GM18505 (cell line): ENCODE data around the gene LPCAT3.

ENCODE experiments used
- ATAC-seq: cut with Tn5 transposase; IDR thresholded peaks from one replicate; pipeline ENCODE4 v1.9.1; 2021; ENCODE audit not compliant: unreplicated experiment
- POLR2A ChIP-seq: IDR thresholded peaks from 4 replicates; pipeline ENCODE4 v1.6.1; 2011; ENCODE audit warnings: borderline replicate concordance; ENCODE audit not compliant: insufficient read depth, insufficient read length; ENCODE audit errors: extremely low read depth

Gene LPCAT3

DNA sequence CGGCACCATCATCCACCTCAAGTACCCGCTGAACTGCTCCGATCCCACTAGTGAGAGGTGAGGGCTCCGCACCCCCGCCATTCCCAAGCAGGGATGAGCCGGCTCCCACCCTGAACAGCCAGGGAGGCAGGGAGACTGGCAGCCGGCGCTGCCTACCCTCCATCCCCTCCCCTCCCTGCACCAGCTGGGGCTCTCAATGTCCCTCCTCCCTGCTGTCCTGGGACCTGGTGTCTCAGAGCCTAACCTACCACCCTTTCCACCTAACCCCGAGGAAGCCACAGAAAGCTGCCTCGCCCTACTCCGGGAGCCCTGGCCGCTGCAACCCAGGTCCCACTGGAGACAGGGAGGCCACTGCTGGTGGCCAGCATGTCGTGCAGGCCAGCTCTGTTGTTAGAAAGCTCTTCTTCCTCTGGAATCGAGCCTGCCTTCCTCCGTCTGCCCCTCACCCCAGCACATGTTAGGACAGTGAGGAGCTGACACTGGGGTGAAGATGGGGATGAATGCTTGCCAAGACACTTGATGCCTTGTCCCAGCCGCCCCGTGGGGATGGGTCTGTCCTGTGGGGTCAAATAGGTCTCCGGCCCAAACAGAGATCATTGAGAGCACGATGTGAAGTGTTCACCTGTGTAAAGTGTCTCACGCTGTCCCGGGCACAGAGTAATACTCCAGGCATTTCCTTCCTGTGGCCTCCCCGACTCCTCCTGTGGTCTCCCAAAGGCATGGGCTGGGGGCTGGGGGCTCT lies 66.0 kb downstream of the LPCAT3 start:
- no peak for ATAC-seq
- no peak for TF ChIP-seq POLR2A

DNA sequence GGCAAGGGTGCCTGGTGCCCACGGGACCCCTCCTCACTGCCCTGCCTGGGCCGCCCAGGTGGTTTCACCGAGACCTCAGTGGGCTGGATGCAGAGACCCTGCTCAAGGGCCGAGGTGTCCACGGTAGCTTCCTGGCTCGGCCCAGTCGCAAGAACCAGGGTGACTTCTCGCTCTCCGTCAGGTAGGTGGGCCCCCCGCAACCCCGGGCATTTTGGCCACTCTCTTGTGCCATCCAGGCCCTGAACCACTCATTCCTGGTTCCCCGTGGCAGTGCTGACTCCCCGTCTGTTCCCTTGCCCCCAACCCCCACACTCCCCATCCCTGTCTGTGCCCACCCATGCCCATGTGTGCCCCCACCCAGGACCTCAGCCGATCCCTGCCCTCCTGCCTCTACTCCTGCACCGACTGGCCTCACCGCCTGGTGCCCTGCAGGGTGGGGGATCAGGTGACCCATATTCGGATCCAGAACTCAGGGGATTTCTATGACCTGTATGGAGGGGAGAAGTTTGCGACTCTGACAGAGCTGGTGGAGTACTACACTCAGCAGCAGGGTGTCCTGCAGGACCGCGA lies 66.6 kb downstream of the LPCAT3 start:
- ATAC-seq, result no peak
- peak; percentile 8 for TF ChIP-seq POLR2A

- TF ChIP-seq POLR2A, result peak; percentile 98
- no peak for ATAC-seq
Measured at GRCh38 chr12:6950811-6951540, 67.3 kb downstream of the LPCAT3 start, which contains the start of gene PTPN6. Gene PTPN6 (plus strand): TSS chr12:6951356. CDS start chr12:6951513, 157 bp downstream.

DNA sequence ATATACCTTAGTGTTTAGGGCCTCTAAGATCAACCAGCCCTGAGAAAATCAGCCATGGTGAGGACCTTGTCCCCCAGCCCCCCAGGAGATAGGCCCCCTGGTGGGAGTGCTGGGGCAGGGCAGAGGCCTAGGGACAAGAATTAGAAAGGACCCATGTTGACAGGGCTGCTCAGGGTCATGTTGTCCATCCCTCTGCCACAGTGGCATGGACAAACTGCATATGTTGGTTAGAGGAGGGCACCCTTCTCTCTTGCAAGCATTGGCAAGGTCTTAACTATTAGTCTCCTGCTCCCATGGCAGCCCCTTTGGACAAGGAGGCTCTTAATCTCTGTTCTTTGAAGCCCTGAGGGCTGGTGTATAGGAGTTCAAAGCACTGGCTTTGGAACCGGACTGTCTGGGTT lies 67.9 kb downstream of the LPCAT3 start:
- no peak for TF ChIP-seq POLR2A
- no peak for ATAC-seq

GRCh38 chr12:6948873-6949594 lies 69.2 kb downstream of the LPCAT3 start:
- ATAC-seq, result no peak
- peak; percentile 33 for TF ChIP-seq POLR2A

GRCh38 chr12:6947615-6948014 lies 70.7 kb downstream of the LPCAT3 start:
- no peak for TF ChIP-seq POLR2A

DNA sequence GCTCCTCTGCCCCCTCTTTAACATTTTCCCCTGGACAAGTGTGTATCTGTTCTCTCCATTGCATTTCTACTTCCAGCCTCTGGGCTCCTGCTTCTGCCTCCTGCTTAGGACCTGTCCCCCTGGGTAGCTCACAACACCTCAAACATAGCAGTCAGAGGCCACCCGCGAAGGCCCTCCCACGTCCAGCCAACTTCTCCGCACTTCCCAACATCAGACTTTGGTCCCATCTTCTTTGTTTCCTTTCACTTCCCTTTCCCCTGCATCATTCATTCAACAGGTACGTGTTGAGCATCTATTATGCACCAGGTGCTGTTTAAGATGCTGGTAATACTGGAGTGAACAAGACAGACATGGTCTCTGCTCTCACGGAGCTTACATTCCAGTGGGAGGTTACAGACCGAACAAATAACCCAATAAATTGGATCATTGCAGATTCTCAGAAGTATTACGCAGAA lies 71.3 kb downstream of the LPCAT3 start:
- no peak for TF ChIP-seq POLR2A
- no peak for ATAC-seq

More at GRCh38 chr12:6947615-6948014, 70.7 kb downstream of the LPCAT3 start:
- no peak for ATAC-seq

DNA sequence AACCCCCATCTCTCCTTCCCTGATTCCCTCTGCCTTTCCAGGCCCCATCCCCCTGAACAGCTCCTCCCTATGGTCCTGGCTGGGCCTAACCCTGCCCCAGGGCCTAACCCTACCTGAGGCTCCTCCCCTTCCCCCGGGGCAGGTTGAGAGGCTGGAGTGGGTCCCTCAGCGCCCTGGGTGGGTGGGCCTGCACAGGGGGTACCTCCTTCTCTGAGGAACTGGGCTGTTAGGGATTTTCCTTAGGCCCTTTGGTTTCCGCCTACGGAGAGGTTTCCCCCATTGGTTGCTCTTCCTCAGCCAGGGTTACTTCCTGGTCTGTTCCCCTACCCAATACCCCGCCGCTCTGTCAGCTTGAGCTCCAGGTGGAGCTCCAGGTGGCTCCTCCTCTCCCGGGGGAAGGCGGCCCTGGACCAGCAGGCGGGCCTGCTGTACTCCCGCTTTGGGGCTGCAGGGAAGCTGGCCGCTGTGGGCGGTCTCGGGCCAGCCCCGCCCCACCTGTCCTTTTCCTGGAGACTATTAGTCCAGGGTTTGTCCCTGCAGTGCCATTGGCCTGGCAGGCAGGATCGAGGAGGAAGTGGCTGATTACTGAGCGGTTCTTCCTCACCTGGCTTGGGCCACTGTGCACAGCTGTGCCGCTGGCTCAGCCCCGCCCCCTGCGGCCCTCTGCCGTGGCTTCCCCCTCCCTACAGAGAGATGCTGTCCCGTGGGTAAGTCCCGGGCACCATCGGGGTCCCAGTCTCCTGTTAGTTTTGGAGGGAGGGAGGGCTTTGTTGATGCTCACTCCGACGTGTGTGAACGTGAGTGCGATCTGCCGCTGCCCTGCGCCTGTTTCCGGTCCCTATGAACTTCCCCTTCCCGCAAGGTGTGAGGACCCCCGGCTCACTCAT lies 72.0 kb downstream of the LPCAT3 start:
- peak; percentile 18 for ATAC-seq
- TF ChIP-seq POLR2A, result no peak

DNA sequence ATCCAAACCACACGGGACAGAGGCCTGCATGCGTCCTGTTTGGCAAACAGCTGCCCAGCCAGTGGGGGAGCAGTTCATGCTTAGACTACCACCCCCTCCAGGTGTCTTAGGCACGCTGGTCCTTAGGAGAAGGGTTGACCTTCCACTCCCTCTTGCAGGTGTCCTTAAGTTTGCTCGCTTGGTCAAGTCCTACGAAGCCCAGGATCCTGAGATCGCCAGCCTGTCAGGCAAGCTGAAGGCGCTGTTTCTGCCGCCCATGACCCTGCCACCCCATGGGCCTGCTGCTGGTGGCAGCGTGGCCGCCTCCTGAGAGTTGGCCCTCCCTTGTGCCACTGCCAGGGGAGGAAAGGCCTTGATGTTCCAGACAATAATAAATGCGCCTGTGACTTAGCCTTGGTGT lies 72.7 kb downstream of the LPCAT3 start:
- TF ChIP-seq POLR2A, result no peak
- no peak for ATAC-seq

- no peak for TF ChIP-seq POLR2A
- ATAC-seq, result peak; percentile 37
Measured at GRCh38 chr12:6944381-6945186, 73.7 kb downstream of the LPCAT3 start.

- TF ChIP-seq POLR2A, result peak; percentile 99
- peak; percentile 32 for ATAC-seq
Measured at GRCh38 chr12:6943722-6944380, 74.4 kb downstream of the LPCAT3 start, which contains the start of the genes C12orf57 and RNU7-1. Gene C12orf57 (plus strand): TSS chr12:6944022. CDS start chr12:6944122, 100 bp downstream. Gene RNU7-1 (plus strand): TSS chr12:6943816.
